ENCODE data around the gene LDB2.

Gene LDB2

DNA sequence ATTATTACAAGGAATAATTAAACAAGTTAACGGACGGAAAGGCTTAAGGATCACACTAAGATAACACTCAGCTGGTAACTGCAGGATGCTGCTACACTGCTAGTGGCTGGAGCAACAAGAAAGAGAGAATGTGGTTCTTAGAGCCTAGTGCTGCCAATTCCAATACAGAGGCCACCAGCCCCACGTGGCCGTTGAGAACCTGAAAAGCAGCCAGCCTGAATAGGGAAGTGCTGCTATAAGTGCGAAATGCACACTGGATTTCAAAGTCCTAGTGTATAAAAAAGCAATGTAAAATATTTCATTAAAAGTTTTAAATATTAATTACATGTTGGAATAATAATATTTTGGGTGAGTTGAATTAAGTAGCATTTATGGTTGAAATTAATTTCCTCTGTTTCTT is 414.9 kb downstream of the LDB2 start:
- no peak for DNase-seq (ENCODE audit: low read depth in 2 of 2)

- no peak for DNase-seq (ENCODE audit: low read depth in 2 of 2)
Observed at GRCh38 chr4:16480011-16480410, 418.4 kb downstream of the LDB2 start.

GRCh38 chr4:16472537-16472936 is 425.9 kb downstream of the LDB2 start:
- no peak for DNase-seq (ENCODE audit: low read depth in 2 of 2)

DNA sequence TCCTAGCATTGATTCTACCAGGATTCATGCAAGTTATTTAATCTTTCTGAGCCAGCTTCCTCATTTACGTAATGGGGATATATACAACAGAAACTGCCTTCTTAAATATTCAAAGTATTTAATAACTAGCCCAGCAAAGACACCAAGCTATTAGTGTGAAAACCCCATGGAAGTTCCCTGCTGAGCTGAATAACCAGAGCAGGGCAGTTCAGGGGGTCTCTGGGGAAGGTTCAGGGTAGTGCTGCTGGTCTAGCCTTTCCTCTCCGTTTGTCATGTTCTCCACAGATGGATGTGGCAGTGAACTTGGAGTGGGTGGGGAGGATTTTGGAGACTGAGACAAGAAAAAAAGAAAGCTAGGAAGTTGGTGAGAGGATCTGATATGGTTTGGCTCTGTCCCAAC is 431.4 kb downstream of the LDB2 start:
- DNase-seq (ENCODE audit: low read depth in 2 of 2): no peak

DNA sequence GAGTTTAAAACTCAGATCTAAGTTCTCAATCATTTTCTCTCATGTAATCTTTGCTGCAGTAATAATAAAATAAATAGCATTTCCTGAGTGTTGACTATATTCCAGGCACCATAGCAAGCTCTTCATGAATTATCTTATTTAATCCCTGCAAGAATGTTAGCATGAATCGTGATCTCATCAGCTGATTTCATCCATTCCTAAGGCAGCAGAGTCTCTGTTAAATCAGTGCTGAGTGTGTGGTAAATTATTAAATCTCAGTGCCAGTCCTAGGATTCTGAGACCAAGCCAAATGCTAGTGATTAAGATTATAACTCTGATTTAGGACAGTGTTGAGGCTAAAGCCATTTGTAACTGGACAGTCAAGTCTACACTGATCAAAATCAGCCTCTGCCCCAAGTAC is 431.9 kb downstream of the LDB2 start:
- DNase-seq (ENCODE audit: low read depth in 2 of 2): no peak

DNA sequence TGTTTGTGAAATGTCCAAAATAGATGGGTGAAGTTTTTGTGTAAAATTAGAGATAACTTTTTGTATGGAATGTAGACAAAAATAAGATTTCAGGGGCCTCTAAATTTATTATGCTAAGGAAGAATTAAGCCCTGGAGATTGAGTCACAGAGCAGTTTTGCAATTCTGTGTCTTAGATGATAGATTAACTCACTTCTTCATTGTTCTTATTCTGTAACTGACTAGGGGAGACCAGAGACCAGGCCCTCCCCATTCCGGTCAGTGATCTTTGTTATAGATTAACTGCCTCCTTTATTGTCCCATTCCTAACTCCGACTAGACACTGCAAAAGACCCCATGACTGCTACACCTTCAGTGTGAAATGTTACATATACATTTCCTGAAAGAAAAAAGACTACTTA is 433.8 kb downstream of the LDB2 start:
- no peak for DNase-seq (ENCODE audit: low read depth in 2 of 2)

GRCh38 chr4:16462656-16463055 is 435.8 kb downstream of the LDB2 start:
- no peak for DNase-seq (ENCODE audit: low read depth in 2 of 2)

DNA sequence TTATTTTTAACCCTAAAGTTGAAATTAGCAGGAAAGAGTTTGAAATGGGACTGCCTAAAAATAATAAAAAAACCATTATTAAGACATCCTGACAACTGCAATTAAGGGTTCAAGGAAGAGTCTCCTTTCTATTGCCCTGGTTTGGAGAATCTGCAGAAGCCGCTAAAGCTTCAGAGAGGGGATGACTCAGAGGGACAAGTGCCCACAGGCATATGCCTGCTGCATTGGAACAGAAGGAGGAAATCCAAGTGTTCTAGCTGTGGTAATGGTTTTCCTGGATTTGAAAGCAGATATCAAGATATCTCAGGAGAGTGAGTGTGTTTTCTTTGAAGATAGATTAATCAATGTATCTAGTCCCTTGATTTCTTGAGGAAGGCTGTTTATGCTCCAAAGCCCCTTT is 437.1 kb downstream of the LDB2 start:
- DNase-seq (ENCODE audit: low read depth in 2 of 2): no peak

- no peak for DNase-seq (ENCODE audit: low read depth in 2 of 2)
Observed at GRCh38 chr4:16457944-16458343, 440.5 kb downstream of the LDB2 start.
